ENCODE results near the gene ADAMTS8.

GRCh38 chr11:130448416-130449309 lies 20.3 kb upstream of the ADAMTS8 start, which contains the start of gene ADAMTS15:
- TF ChIP-seq CTCF (IDR thresholded peaks at IDR 0.05 in 2 of 3, conservative IDR thresholded peaks at IDR 0.05 in 1 of 3; ENCODE audit: insufficient read depth in 2 of 3, low read depth in 1 of 3, low read length in 3 of 3) (no peak), ZBTB5 (IDR thresholded peaks at IDR 0.05) (no peak), RAD21 (CRISPR knock-in tag; conservative IDR thresholded peaks at IDR 0.05 in 1 of 2, IDR thresholded peaks at IDR 0.05 in 1 of 2) (no peak), ZNF232 (CRISPR knock-in tag; IDR thresholded peaks at IDR 0.05) (no peak), SMC3 (conservative IDR thresholded peaks at IDR 0.05; ENCODE audit: insufficient read depth, low read depth, low read length) (no peak), REST (IDR thresholded peaks at IDR 0.05; ENCODE audit: borderline replicate concordance) (no peak), REST (CRISPR knock-in tag; IDR thresholded peaks at IDR 0.05; ENCODE audit: low read depth) (no peak), ZEB2 (IDR thresholded peaks at IDR 0.05) (no peak), CEBPG (CRISPR knock-in tag; IDR thresholded peaks at IDR 0.05) (no peak), CEBPG (tag; conservative IDR thresholded peaks at IDR 0.05 in 1 of 2, IDR thresholded peaks at IDR 0.05 in 1 of 2) (no peak)
